GM19455 (cell line): ENCODE data around the gene SMIM28.
A peak's percentile ranks its signal among the peaks of the same experiment; 100 is the strongest.
"Not testable (repeated sequence)": the region's sequence is repeated elsewhere in the genome, so short reads cannot be mapped to it uniquely, and the experiment has no call there.

Experiments used
- ATAC-seq: cut with Tn5 transposase; IDR thresholded peaks from one replicate; pipeline ENCODE4 v1.9.1; 2021; ENCODE audit not compliant: unreplicated experiment

SMIM28 gene

GRCh38 chr6:138403801-138404665 is 26.3 kb downstream of the SMIM28 start, which contains the start of gene HEBP2:
Gene HEBP2 (plus strand): TSS chr6:138404223. CDS start chr6:138404496, 273 bp downstream.
- ATAC-seq, result peak; percentile 81

- peak; percentile 5 for ATAC-seq
Observed at GRCh38 chr6:138404666-138405337, 27.1 kb downstream of the SMIM28 start.

- ATAC-seq, result no peak
Observed at GRCh38 chr6:138405816-138406413, 28.2 kb downstream of the SMIM28 start.

GRCh38 chr6:138406443-138406842 is 28.7 kb downstream of the SMIM28 start:
- no peak for ATAC-seq

- no peak for ATAC-seq
Observed at GRCh38 chr6:138410048-138410735, 32.5 kb downstream of the SMIM28 start.

GRCh38 chr6:138410972-138411880 is 33.5 kb downstream of the SMIM28 start:
- no peak for ATAC-seq

GRCh38 chr6:138415125-138415524 is 37.4 kb downstream of the SMIM28 start:
- ATAC-seq, result no peak

- no peak for ATAC-seq
Observed at GRCh38 chr6:138416206-138416605, 38.5 kb downstream of the SMIM28 start.

- ATAC-seq, result no peak
Observed at GRCh38 chr6:138417493-138418117, 39.9 kb downstream of the SMIM28 start.

GRCh38 chr6:138418118-138418742 is 40.5 kb downstream of the SMIM28 start:
- ATAC-seq, result no peak

GRCh38 chr6:138419766-138420165 is 42.1 kb downstream of the SMIM28 start:
- no peak for ATAC-seq

GRCh38 chr6:138420356-138420755 is 42.7 kb downstream of the SMIM28 start:
- no peak for ATAC-seq

GRCh38 chr6:138421089-138421488 is 43.4 kb downstream of the SMIM28 start:
- ATAC-seq, result no peak

- ATAC-seq, result no peak
Observed at GRCh38 chr6:138421608-138422007, 43.9 kb downstream of the SMIM28 start.

GRCh38 chr6:138422861-138423260 is 45.2 kb downstream of the SMIM28 start:
- no peak for ATAC-seq

GRCh38 chr6:138424004-138424904 is 46.5 kb downstream of the SMIM28 start:
- no peak for ATAC-seq

GRCh38 chr6:138425256-138425655 is 47.6 kb downstream of the SMIM28 start:
- not testable (repeated sequence) for ATAC-seq

- ATAC-seq, result no peak
Observed at GRCh38 chr6:138426500-138427123, 48.9 kb downstream of the SMIM28 start.
